GM23248 (cell line): ENCODE measurements around the gene SHISA9.

Source experiments
- EZH2 ChIP-seq: fragments of 200-600 bp; sonication (generic); IDR thresholded peaks from 2 replicates; pipeline ENCODE4 v1.6.1; 2018; ENCODE audit warnings: antibody characterized with exemption, mild to moderate bottlenecking; ENCODE audit not compliant: insufficient read depth, poor library complexity, severe bottlenecking
- EZH2phosphoT487 ChIP-seq: fragments of 200-600 bp; sonication (generic); IDR thresholded peaks from 2 replicates; pipeline ENCODE4 v1.6.1; 2018; ENCODE audit warnings: antibody characterized with exemption, moderate library complexity, mild to moderate bottlenecking, low read depth; ENCODE audit not compliant: insufficient read depth

DNA sequence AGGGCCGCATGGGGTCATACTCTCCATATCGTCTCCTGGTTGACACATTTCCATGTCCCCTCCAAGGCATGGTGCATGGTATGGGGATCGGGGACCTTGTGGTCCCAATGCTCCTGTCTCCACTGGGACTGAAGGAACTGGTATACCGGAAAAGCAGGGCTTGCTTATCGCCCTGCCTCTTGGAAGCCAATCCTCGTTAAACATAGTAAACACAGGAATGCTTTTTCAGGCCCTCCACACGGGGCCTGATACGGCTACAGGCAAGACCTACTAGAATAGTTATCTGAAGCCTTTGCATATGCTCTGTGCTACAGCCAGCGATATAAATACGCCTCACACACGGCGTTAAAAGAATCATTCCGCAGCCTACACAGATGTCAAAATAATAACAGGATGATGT is 159.5 kb downstream of the SHISA9 start:
- no peak for TF ChIP-seq EZH2phosphoT487
- TF ChIP-seq EZH2: no peak
